HUDEP-2 (cell line): ENCODE measurements around the gene RBM33.

Experiments used
- DNase-seq, 76 experiments: peaks; one replicate each; lab custom pipeline; 2025; ENCODE audit not compliant: unreplicated experiment in 76 of 76; lab: John Stamatoyannopoulos, UW

The RBM33 gene

GRCh38 chr7:155625557-155625956, 18.9 kb upstream of the RBM33 start:
- no peak for DNase-seq

DNA sequence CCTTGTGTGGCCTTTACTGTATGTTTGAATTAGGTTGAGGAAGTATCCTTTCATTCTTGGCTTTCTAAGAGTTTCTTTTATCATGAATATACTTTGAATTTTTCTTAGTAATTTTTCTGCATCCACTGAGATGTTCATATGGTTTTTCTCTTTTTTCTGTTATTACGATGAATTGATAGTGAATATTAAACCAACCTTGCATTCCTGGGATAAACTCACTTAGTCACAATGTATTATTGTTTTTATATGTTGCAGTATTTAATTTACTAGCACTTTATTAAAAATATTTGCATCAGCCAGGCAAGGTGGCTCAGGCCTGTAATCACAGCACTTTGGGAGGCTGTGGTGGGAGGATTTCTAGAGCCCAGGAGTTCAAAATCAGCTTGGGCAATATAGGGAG, 15.3 kb upstream of the RBM33 start:
- DNase-seq, result no peak

GRCh38 chr7:155631155-155631554, 13.3 kb upstream of the RBM33 start:
- DNase-seq, result no peak

DNA sequence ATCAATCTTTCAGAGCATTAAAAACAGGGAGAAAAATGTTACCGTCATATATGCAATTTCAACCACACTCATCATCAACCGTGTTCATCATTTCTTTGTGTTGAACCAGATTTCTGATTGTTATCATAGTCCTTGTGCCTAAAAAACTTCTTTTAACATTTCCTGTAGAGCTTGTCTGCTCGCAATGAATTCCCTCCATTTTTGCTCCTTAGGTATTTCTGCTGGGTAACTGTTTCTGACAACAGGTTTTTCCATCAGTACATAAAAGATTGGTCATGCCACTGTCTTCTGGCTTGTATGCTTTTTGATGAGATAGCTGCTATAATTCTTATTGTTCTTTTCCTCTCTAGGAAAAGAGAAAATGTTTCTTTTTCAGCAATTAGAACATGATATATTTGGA, 8.6 kb upstream of the RBM33 start:
- DNase-seq, result no peak

GRCh38 chr7:155637155-155637554, 7.3 kb upstream of the RBM33 start:
- DNase-seq, result no peak

DNA sequence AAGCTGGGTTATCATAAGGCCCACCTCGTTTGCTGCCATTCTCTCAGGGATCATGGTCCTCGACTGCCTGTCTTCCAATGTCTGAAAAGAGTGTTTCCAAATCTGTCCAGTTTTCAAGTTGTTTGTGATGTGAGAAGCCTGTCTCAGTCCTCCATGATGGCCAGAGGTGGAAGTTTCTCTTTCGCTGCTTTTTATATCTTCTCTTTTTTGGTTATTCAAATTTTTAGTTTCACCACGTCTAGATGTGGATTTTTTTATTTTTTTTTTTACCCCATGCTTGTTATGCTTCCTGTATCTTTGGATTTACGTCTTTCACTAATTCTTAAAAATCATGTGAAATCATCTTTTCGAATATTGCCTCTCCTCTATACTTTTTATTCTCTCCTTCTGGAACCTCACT, 6.1 kb upstream of the RBM33 start:
- no peak for DNase-seq

DNA sequence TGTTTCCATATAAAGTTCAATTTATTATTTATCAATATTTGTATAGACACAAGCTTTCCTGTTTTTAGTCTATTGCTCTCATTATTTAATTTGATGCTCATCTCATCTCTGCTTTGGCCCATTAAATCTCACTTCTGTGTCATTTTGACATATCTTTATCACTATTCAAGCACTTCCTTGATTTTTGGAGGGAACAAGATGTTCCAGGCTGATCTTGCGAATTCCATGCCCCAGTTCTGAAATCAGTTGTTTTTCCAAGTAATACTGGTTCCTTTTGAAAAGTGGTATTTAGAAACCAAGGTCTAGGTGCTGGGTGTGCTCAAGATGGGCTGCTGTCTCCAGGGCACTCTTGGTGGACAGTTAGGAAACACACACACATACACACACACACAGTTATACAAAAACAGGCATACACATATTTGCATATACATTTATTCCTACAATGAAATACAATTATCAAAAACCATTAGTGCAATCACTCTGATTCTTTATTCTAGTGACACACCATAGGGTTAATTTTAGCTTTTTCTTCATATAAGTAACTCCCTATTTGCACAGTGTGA, 4.4 kb upstream of the RBM33 start:
- no peak for DNase-seq

- DNase-seq, result no peak
Observed at GRCh38 chr7:155640629-155641028, 3.8 kb upstream of the RBM33 start.

DNA sequence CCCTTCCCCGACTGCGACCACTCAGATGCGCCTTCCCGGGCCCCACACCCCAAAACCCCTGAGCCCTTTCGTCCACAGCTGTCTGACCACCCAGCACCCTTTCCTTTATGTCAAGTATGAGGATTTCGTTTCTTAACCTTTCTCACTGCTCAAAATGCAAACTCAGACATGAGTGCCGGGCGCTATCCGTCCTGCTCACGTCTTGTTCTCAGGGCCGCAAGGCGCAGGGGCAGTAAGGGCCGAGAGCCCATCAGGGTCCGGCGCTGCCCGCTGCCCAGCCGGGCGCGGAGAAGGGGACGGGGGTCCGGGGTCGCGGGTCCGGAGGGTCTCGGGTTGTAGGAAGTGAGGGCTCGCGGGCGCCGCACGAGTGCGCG, 670 bp upstream of the RBM33 start:
- DNase-seq, result peak in 8 of 76 experiments; percentile 33 to 62 (median 41)

DNA sequence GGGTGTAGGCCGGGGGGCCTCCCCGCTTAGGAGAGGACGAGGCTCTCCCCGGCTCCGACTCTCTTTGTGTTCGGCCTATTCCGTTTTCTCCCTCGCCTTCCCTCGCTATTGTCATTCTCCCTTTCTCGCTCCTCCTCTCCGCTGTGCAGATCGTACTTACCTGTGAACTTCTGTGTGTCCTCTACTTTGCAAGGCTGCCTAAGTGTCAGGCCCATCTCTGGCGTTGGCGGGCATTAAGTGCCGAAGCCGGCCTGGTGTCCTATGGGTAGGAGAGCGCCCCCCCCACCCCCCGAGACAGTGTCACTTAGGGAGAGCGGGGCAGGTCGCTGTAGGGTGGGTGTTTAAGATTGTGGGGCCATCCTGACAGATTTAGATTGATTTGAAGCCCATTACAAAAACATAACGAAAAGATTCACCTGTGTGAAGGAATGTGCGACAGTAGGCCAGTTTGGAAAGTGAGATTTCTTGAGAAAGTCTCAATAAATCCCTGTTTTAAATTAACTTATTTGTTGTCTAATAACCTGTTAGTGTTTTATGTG, 579 bp downstream of the RBM33 start:
- DNase-seq, result peak in 56 of 76 experiments; percentile 4 to 66 (median 38)

DNA sequence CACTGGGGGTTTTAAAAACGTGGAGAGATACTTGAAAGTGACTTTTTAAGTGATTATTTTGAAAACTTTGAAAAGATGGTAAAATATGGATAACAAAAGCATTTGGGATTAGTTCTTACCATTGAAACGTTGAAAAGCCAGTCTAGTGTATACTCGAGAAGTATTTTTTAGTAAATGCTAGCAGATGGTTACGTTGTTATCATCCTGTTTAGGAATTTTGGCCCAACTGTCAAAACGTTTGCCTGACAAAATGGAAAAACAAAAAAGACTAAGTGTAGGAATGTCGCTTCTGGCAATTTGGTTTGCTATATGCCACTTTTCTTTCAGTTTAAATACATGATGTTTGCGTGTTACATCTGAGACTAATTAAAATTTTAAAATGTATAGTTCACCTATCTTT, 1.2 kb downstream of the RBM33 start:
- no peak for DNase-seq

GRCh38 chr7:155646669-155647068, 2.2 kb downstream of the RBM33 start:
- DNase-seq, result no peak

DNA sequence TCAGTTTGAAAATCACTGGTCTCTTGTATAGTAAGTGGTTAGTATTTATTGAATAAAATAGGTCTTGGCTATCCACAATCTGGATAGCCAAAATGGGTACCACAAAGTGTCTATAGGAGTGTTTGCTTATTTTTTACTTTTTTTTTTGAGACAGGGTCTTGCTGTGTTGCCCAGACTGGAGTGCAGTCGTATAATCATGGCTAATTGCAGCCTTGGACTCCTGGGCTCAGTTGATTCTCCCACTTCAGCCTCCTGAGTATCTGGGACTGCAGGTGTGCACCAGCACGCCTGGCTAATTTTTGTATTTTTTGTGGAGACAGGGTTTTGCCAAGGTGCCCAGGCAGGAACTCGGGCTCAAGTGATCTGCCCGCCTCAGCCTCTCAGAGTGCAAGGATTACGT, 2.8 kb downstream of the RBM33 start:
- no peak for DNase-seq

GRCh38 chr7:155647734-155648133, 3.3 kb downstream of the RBM33 start:
- DNase-seq, result no peak

DNA sequence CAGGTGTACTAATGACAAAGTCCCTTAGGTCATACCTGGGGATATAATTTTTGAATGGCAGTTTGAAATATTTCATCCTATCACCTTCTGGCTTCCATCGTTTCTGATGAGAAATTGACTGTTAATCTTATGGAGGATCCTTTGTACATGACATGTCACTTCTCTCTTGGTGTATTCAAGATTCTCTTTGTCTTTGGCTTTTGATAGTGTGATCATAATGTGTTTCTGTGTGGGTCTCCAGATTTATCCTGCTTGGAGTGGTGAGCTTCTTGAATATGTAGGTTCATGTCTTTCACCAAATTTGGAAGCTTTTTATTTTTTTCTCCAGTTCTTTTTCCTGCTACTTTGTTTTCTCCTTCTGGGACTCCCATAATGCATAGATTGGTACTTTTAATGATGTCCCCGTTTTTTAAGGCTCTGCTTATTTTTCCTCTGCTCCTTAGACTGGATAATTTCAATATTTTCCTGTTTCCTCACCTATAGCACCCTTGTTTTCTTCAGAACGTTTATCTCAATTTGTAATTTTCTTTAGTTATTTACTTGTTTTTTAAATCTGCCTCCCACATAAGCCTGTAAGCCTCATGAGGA, 4.4 kb downstream of the RBM33 start:
- DNase-seq, result no peak

DNA sequence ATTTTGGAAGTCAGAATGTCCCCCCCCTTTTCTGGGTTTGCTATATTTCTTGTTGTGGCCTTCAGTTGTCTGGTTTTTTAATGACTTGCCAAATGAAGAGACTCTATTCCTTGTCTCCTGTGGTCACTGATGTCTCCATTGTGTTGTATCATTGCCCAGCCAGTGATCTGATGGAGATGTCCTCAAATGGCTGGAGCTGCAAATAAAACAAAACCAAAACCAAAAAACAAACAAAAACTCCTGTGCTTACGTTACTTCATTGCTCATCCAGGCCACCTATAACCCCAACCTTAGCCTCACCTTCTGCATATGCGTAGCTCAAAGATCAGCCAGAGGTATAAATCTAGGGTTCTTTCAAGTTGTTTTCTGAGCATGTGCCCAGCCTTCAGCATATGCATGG, 5.1 kb downstream of the RBM33 start:
- DNase-seq, result no peak

GRCh38 chr7:155652156-155653114, 8.0 kb downstream of the RBM33 start:
- DNase-seq, result no peak

DNA sequence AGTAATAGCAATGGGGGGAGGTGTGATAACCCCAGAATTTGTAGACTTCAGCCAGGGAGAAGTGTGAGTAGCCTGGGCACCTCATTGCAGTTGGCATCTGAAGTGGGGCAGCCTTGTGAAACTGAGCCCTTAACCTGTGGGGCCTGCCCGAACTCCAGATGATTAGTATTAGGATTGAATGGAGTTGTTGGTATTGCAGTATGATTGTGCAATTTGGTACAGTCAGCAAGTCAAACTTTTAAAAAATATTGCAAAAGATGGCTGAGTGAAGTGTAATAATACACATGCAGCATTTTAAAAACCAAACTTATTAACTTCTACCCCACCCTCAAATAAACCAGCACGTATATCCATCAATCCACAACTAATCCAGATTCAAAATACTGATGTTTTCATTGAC, 9.3 kb downstream of the RBM33 start:
- DNase-seq, result no peak

DNA sequence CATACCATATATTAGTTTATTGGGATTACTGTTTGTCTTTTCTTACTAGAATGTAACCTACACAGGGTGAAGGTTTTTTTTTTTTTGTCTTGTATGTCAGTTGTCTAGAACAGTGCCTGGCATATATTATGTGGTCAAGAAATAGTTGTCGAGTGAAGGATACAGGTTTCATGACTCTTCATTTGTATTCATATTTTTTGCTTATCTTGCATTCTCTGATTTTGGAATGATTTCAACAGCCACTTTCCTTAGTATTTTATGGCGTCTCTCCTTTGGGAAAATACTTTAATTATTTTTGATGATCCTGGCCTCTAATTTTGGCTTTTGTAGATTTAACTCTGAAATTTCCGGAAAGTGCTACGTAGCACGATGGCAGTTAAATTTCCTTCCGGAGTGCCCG, 12.4 kb downstream of the RBM33 start:
- DNase-seq, result no peak

- DNase-seq, result peak in 4 of 76 experiments; percentile 3 to 42 (median 15)
Observed at GRCh38 chr7:155660059-155660757, 15.7 kb downstream of the RBM33 start.

GRCh38 chr7:155660758-155661093, 16.3 kb downstream of the RBM33 start:
- DNase-seq, result no peak
